Thymus (tissue), 11 donors: ENCODE data around the gene DPCD. TPM values are rescaled to one million over a fixed set of nuclear protein-coding genes. Genes with fewer than 3 reads are reported as not detected.

ENCODE experiments used
- DNase-seq, 9 donors: peaks; one replicate each; pipeline ENCODE4 v3.0.0-alpha.2; 2013; ENCODE audit warnings: low spot score in 9 of 9, low read depth in 6 of 9, missing footprints in 1 of 9
- H3K27ac ChIP-seq, 2 donors: one replicate each; pipeline ENCODE4 v1.5.1; 2013; ENCODE audit warnings: control low read depth in 1 of 2, low read depth in 1 of 2, low read length in 1 of 2, mild to moderate bottlenecking in 1 of 2, moderate library complexity in 1 of 2
- H3K27me3 ChIP-seq, 2 donors: one replicate each; pipeline ENCODE4 v1.5.1; 2013; ENCODE audit warnings: low read length in 1 of 2; ENCODE audit not compliant: control insufficient read depth in 2 of 2, insufficient read depth in 1 of 2
- H3K36me3 ChIP-seq, 2 donors: one replicate each; pipeline ENCODE4 v1.5.1; 2013; ENCODE audit warnings: low read length in 1 of 2, mild to moderate bottlenecking in 1 of 2, moderate library complexity in 1 of 2; ENCODE audit not compliant: control insufficient read depth in 2 of 2, insufficient read depth in 2 of 2
- H3K4me1 ChIP-seq, 2 donors: one replicate each; pipeline ENCODE4 v1.5.1; 2013; ENCODE audit warnings: low read length in 2 of 2; ENCODE audit not compliant: control insufficient read depth in 2 of 2, insufficient read depth in 2 of 2
- H3K4me3 ChIP-seq, 2 donors: one replicate each; pipeline ENCODE4 v1.5.1; 2013; ENCODE audit warnings: low read length in 2 of 2, control low read depth in 1 of 2, mild to moderate bottlenecking in 1 of 2
- H3K9me3 ChIP-seq, 2 donors: one replicate each; pipeline ENCODE4 v1.5.1; 2013; ENCODE audit warnings: low read length in 1 of 2, mild to moderate bottlenecking in 1 of 2; ENCODE audit not compliant: control insufficient read depth in 2 of 2, insufficient read depth in 1 of 2
- WGBS: extraction: QIAGEN DNeasy Blood & Tissue Kit; methylation state at CpG from one replicate; pipeline ENCODE4 v1.1.7; 2013; 5-methylcytosine and 5-hydroxymethylcytosine counted together
- polyA plus RNA-seq: library from polyadenylated mRNA; stranded (reverse); fragments of 200-250 nt; gene quantifications from one replicate; pipeline ENCODE4 v1.2.3, GENCODE V29; 2013
- total RNA-seq: library from RNA; stranded (reverse); fragments of 120-200 nt; gene quantifications from one replicate; pipeline ENCODE4 v1.2.4, GENCODE V29; 2013
- donor health status: healthy.

The DPCD gene
- total and polyA plus RNA-seq, 2 donors: 10.4 to 14.2 TPM

DNA sequence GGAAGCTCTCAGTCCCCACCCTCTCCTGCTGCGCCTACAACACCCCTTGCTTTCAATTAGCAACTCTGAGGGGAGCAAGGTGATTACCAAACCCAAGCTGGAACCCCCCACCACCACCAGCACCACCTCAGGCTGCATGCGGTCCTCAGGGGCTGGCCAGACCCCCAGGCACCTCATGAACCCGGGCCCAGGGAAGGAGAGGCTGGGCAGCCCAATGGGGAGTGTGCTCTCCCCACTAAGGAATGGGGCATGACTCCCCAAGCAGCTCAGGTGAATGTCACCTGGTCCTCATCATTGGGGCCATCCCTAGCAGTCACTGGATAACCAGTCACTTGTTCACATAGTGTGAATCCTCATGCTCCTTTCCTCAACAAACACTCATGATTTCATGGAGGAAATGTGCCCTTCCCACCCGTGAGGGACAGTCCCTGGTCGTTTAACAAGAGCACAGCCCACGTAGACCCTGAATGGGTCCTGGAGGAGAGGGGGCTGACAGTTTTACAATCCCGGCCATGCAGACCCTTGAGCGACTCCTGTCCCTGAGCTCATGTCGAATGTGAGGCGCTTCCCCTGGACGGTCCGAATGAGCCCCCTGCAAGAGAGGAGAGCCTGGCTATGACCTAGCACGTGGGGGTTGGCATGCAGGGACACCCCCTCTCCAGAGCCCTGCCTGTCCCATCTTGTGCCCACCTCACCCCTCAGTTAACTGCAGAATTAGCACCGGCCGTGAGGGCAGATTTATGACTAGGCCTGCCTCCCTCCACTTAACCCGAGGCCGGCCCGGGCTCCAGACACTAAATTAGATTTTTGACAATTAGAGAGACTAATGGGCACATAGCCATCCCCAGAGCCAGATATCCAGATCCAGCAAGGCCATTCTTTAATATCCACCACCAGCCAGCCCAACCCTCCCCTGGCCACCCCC lies 29.2 kb upstream of the DPCD start:
- H3K4me3 ChIP-seq: no peak overlapping the region
- no peaks in the 10 kb centered on the region for H3K4me1 ChIP-seq
- H3K36me3 ChIP-seq: peaks cover 0 to 3% of the 10 kb centered on the region in 2 donors
- no peak overlapping the region for H3K27ac ChIP-seq
- H3K9me3 ChIP-seq: no peaks in the 10 kb centered on the region
- 82% methylated on average over 18 of the region's 18 CpGs for WGBS
- DNase-seq: no peak
- H3K27me3 ChIP-seq: peaks cover 2 to 13% of the 10 kb centered on the region in 2 donors

DNA sequence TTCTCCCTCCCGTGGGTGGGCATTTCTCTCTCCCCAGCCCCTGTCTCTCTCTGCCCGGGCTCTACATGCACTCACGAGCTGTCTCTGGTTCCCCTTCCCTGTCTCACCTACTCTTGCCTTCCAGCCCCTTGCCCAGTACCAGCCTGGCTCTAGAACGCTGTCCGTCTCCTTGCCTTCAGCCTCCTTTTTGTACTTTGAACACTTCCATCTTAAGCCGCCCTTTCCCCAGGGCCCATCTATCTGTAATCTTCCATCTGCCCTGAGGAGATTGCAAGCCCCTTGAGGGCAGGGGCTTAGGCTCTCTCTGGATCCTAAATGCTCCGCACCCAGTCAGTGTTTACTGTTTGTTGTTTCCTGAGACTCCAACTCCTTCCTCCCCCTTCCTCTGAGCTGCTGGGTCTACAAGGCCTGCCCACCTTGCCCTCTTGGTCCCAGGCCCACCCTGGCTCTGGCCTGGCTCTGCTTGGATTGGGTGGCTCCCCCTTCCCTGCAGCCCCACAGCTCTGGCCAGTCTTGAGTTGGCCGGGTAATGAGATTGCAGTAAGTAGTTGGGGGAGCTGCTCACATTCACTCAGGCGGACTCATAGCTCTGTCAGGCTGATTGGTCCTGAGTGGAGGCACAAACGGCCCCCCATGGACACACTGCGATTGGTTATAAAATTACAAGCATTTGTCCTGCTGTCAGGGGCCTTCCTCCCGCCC lies 28.4 kb upstream of the DPCD start:
- Histone ChIP-seq H3K4me3 (no peak overlapping the region), H3K27me3 (peaks cover 2 to 21% of the 10 kb centered on the region in 2 donors), H3K36me3 (peaks cover 0 to 3% of the 10 kb centered on the region in 2 donors), H3K27ac (no peak overlapping the region), H3K4me1 (no peaks in the 10 kb centered on the region), H3K9me3 (no peaks in the 10 kb centered on the region)
- DNase-seq: no peak
- WGBS: 91% methylated on average over 12 of the region's 12 CpGs

DNA sequence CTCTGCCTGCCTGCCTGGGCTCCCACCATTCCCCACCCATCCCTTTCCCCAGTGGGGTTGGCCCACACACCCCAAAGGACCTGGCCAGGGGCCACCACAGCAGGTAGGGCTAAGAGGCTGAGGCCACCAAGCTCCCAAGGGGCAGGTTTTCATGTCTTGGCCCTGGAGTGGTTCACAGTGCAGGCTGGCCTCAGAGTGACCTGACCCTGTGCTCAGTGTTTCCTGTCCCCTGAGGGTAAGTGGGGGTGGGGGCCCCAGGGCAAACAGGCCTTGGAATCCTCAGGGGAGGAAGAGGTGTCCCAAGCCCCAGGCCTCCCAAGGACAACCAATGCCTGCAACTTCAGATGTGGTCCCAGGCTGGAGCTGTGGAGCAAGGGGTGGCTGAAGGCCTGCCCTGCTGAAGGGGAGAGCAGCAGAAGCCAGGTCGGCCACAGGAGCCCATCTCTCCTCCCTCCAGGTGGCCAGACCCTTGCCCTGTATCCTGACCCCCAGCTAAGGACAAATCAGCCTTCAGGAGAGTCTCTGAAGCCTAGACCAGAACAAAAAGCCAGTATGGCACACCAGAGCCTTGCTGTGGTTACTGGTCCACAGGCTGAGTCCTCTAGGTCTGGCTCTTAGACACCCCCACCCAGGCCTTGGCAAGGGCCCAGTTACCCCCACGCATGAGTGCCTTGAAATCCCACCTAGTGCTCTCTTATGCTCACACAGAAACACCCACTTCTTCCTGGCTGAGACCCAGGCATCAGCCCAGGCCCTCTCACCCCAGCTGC lies 27.6 kb upstream of the DPCD start:
- Histone ChIP-seq H3K4me3 (no peak overlapping the region), H3K4me1 (no peaks in the 10 kb centered on the region), H3K27me3 (peaks cover 9 to 28% of the 10 kb centered on the region in 2 donors), H3K27ac (no peak overlapping the region), H3K36me3 (no peaks in the 10 kb centered on the region), H3K9me3 (no peaks in the 10 kb centered on the region)
- no peak for DNase-seq
- 79% methylated on average over 2 of the region's 2 CpGs for WGBS

GRCh38 chr10:101561068-101561915 lies 26.8 kb upstream of the DPCD start:
- H3K27me3 ChIP-seq: peaks cover 16 to 36% of the 10 kb centered on the region in 2 donors
- no peaks in the 10 kb centered on the region for H3K9me3 ChIP-seq
- H3K27ac ChIP-seq: no peak overlapping the region
- H3K36me3 ChIP-seq: no peaks in the 10 kb centered on the region
- DNase-seq: no peak
- peaks cover 0 to 2% of the 10 kb centered on the region in 2 donors for H3K4me1 ChIP-seq
- no peak overlapping the region for H3K4me3 ChIP-seq
- 92% methylated on average over 15 of the region's 15 CpGs for WGBS

DNA sequence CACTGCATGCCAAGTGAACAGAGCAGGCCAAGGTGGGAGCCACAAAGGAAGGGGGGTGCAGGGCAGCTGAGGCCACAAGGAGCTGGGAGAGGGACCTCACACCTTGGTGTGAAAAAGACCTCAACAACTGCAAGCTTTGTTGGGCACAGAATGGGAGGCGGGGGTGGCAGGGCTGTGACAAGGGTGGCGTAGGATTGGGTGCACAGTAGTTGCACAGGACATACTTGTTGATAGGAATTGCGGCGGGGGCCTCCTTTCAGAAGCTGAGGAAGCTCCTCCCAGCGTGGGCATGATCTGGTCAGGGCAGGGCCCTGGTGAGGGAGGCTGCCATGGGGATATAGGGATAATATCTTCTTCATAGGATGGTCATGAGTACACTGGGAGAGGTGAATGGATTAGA lies 25.9 kb upstream of the DPCD start:
- Histone ChIP-seq H3K9me3 (no peaks in the 10 kb centered on the region), H3K4me3 (no peak overlapping the region), H3K4me1 (peaks cover 0 to 4% of the 10 kb centered on the region in 2 donors), H3K36me3 (no peaks in the 10 kb centered on the region), H3K27ac (no peak overlapping the region), H3K27me3 (peaks cover 26 to 46% of the 10 kb centered on the region in 2 donors)
- DNase-seq: no peak
- 96% methylated on average over 5 of the region's 5 CpGs for WGBS

GRCh38 chr10:101563007-101563406 lies 25.1 kb upstream of the DPCD start:
- Histone ChIP-seq H3K27me3 (peaks cover 34 to 54% of the 10 kb centered on the region in 2 donors), H3K27ac (no peak overlapping the region), H3K4me3 (no peak overlapping the region), H3K4me1 (peaks cover 0 to 4% of the 10 kb centered on the region in 2 donors), H3K36me3 (no peaks in the 10 kb centered on the region), H3K9me3 (no peaks in the 10 kb centered on the region)
- DNase-seq: no peak
- 74% methylated on average over 3 of the region's 3 CpGs for WGBS

DNA sequence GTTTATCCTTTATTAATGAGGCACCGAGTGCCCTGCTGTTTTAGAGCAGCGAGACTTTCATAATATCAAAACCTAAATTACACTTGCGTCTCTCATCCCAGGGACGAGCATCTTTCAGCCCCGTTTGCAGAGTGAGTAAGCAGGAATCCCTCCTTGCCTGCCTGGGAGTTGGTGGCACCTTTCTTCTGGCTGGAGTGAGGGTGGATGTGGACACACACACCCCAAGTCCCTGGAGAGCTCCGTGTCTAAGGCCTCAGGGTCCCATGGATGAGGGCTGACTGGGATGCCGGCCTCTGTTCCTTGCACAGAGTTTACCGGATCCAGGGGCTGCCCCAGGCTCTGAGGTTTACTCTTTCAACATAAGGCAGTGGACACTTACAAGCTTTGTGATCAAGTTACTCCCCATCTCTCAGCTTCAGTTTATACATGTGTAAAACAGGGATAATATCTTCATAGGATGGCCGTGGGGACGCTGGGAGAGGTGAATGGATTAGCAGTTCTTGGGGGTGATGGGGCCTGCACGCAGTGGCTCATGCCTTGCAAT lies 24.6 kb upstream of the DPCD start:
- peaks cover 38 to 59% of the 10 kb centered on the region in 2 donors for H3K27me3 ChIP-seq
- no peaks in the 10 kb centered on the region for H3K9me3 ChIP-seq
- 89% methylated on average over 11 of the region's 11 CpGs for WGBS
- DNase-seq: no peak
- H3K36me3 ChIP-seq: no peaks in the 10 kb centered on the region
- no peak overlapping the region for H3K4me3 ChIP-seq
- H3K4me1 ChIP-seq: peaks cover 0 to 4% of the 10 kb centered on the region in 2 donors
- no peak overlapping the region for H3K27ac ChIP-seq

- H3K4me1 ChIP-seq: peaks cover 0 to 7% of the 10 kb centered on the region in 2 donors
- no peak for DNase-seq
- no peak overlapping the region for H3K27ac ChIP-seq
- no peaks in the 10 kb centered on the region for H3K9me3 ChIP-seq
- peaks cover 47 to 69% of the 10 kb centered on the region in 2 donors for H3K27me3 ChIP-seq
- no peaks in the 10 kb centered on the region for H3K36me3 ChIP-seq
- WGBS: 95% methylated on average over 15 of the region's 15 CpGs
- H3K4me3 ChIP-seq: no peak overlapping the region
Measured at GRCh38 chr10:101564490-101564991, 23.6 kb upstream of the DPCD start.
